ENCODE data around the gene SYT2.
"Not testable (repeated sequence)": the region's sequence is repeated elsewhere in the genome, so short reads cannot be mapped to it uniquely, and the experiment has no call there.

The SYT2 gene

GRCh38 chr1:202588503-202589189 lies 121.6 kb downstream of the SYT2 start:
- DNase-seq = no peak

DNA sequence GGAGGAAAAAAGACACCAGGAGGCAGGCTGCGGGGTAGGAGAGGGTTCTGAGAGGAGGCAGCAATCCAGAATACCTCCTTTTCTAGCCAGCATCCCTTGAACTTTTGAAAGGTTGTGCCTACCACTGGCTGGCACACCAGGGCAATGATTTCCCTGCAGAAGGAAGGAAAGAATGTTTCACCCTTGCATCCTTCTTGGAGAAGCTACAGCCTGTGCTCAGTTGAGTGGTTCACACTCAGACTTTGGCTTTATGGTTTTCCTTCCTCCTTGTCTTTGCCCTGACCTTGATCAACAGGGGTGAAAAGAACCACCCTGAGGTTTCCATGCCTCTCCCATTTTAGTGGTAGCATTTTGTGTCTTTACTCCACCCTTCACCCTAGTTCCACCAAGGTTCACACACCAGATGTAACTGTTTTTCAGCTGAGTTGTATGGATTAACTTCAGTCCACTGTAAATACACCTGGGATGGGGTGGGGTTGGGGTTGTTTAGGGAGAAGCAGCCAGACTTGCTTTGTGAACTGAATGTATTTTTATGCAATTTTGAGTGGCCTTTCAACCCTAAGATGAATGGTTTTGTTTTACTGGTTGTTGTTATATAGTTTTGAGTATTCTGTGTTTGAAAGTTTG lies 122.3 kb downstream of the SYT2 start:
- DNase-seq = no peak

DNA sequence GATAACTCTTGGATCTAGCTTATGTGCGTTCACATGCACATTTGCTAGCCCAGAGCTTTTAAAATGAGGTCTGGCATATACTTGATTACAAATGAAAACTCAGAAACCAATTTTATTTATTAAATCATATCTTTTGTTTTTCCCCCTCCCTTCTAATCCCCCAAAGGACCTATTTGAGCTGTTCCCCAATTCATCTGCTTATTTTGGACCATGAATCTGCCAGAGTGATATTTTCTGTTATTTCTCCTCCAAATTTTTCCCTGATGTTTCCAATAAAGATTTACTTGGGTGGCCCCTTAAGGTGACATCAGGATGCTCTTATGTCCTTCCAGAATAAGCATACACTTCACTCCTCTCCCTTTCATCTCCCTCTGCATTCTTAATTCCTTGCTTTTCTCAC lies 123.4 kb downstream of the SYT2 start:
- no peak for DNase-seq

DNA sequence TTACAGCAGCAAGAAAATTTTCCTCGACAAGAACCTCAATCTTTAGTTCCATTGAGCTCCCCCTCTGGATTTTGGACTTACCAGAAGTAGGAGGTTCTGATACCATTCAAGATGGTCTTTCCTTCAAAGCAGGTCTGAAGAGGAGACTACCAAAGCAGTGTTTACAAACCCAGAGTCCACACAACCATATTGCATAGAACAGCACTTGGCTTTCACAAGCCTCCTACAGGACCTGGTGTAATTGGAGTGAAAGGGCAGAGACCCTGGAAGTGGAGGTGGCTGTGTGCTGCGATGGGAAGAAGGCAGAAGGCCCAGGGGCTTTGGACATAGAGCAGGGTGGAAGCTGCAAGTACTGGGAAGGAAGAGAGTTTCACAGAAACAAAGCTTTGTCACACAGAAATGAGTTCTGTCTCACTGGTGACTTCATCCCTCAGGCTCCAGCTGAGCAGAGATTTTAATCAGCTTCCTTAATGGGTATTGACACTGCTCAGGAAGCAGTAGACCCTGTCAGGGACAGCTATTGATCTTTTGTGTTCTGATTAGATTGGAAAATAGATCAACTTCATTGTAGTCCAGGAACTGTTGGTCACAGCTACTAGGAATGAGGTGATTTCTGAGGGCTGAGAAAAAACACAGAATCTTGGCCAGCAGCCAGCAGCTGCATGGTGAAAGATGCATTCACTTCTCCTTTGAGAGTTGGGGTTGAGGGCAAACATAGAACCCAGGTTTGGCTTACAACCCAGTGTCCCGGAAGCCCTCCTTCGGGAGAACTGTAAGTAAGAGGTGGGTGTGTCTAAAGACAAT lies 124.0 kb downstream of the SYT2 start:
- DNase-seq = no peak

- DNase-seq = no peak
Observed at GRCh38 chr1:202585590-202585933, 124.7 kb downstream of the SYT2 start.

- no peak for DNase-seq
Observed at GRCh38 chr1:202584707-202585589, 125.3 kb downstream of the SYT2 start.

GRCh38 chr1:202582350-202582749 lies 127.9 kb downstream of the SYT2 start:
- DNase-seq = not testable (repeated sequence)

DNA sequence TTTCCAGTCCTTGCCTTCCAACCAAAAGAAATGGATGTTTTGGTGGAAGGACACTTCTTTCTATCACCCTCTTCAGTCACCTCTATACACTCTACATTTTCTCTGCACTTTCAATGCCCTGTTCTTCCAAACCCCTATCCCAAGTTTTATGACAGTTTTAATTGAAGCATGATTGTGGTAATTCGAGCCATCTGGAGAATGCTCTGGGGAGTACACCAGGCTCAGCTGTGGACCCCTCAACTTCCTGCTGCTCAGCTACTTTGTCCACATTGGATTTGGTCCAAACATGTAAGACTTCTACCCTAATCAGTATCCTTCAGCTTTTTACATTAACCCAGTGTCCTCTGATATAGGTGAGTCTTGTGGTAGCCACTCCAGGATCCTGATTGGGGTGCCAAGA lies 129.6 kb downstream of the SYT2 start:
- DNase-seq = no peak

DNA sequence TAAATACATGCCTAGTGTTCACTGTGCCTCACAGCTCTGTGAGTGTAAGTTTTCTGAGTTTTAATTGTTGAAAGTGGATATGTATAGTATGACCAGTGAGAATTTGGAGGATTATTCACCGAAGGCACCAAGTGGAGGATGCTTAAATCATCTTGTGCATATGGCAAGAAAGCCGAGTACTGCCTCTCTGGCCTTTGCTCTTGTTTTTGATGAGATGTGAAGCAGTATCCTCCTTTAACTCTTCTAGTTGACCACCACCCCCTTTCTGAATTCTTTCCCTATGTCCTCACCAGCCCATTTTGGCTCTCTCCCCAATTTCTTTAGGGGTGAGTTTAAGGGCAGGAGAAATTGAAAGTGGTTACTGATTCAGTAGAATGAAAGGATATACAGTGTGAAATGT lies 130.4 kb downstream of the SYT2 start:
- no peak for DNase-seq

DNA sequence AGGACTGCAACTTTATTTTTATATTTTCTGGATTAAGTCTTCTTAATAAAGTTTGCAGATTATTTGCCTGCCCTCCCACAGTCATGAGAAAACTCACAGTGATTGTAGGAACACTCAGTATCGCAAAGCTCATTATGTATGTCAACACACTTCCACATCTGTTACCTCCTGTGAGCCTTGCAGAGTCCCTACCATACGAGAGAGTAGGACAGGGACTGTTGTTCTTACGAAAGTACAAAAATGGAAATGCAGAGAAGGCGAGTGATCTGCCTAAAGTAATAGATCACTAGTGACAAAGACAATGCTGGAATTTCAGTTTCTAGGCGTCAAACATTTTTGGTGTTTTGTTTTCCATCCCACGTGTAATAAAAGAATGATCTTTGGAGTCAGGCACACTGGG lies 131.7 kb downstream of the SYT2 start:
- no peak for DNase-seq

GRCh38 chr1:202578001-202578504 lies 132.2 kb downstream of the SYT2 start:
- no peak for DNase-seq

DNA sequence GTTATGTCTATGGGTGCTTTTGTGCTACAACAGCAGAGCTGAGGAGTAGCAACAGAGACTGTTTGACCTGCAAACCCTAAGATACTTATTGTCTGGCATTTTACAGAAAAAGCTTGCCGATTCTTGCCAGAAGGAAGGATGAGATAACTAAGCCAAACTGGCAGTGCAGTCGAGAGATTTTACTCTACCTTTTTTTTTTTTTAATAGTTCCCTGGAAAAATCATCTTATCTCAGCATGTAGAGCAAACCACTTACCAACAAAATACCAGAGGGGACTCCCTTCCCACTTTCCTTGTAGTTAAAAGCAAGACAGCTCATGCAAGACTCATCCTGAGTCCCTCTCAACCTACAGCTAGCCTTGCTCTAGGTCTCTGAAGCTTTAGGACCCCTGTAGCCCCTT lies 132.9 kb downstream of the SYT2 start:
- DNase-seq = no peak

DNA sequence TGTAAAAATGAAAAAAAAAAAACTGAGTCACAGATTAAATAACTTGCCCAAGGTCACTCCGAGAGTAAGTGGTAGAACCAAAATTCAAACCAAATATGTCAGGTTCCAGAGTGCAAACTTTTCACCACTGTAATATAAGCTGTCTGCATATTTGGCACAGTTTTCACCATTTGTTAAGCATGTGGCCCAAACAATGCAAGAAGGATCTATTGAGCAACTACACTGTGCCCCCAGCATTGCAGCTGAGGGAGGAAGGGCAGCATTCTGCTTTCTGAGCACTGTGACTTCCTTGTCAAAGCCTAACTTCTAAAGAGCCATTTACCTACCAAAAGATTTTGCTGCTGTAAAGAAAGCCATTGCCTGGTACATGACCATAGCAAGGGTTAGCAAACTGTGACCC lies 133.4 kb downstream of the SYT2 start:
- no peak for DNase-seq

GRCh38 chr1:202575918-202576653 lies 134.2 kb downstream of the SYT2 start:
- DNase-seq = no peak

DNA sequence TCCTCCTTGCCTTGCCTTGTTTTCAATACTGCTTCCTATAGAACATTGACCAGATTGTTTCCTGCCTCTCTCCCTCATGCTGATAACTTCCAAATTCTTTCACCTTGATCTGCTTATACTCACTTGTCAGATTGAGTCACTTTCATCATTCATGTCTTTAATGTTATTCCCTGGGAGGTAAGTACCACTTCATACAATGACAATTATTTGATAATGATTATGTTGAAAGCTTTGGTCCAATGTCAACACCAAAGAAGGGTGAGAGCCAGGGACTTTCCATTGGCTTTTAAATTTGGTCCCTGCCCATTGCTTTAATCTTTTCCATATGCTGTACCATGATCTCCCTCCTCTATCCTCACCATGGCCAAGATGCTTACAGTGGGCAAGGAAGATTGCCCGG lies 137.4 kb downstream of the SYT2 start:
- no peak for DNase-seq

DNA sequence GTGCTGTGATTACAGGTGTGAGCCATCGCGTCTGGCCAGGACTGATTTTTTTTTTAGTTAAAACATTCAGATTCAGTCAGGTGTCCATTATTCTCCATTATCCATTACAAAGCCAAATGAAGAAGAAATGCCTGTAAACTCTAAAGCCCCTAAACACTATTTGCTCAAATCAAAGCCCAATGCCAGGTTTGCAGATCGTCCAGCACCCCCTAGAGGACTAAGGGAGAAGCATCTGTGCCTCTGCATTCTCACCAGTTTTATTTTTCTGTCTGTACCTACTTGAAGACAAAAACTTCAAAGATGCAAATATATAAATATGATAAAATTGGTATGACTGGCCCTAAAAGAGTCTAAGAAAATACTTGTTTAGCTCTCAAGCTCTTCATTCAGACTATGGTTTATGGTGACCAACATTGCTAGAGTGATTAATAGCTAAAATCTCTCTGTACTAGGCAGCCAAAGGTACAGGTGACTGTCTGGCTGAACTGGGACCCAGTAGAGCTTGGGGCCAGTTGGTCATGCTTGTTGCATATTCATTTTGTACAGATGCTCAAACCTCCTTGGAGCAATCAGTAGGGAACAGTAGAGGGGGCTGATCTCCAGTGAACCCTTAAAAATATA lies 138.4 kb downstream of the SYT2 start:
- no peak for DNase-seq

GRCh38 chr1:202569393-202570322 lies 140.6 kb downstream of the SYT2 start:
- DNase-seq = no peak

DNA sequence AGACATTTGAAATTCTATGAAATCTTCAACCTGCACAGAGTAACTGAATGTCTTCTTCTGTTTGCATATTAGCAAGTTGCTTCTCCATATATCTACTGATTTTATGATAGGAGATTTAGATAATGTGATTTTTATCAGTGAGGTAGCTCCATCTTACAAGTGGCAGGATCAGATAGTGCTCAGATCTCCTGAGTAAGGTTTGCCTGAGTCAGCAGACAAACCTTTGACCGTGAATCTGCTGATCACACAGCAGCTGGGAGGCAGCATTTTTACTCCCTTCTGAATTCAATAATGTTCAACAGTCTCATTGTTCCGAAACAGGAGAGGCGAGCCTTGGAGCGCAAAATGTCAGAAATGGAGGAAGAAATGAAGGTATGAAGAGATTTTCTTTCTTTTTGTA lies 141.4 kb downstream of the SYT2 start:
- DNase-seq = no peak

DNA sequence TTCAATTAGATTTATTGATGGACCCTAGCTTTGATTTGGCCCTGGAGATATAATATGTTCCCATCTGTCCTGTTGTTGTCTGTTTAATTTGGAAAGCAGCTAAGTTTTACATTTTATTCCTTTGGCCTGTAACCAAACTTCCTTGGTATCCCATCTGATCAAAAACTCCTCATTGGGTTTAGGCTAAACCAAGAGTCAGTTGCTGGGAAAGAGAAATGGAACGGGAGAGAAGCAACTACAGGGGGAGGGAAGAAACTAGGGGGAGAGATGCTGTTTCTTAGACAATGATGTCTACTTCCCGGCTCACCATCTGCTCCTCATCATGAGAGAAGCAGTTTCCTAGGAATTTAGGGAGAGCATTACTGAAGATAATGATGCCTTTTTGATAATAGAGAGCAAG lies 141.8 kb downstream of the SYT2 start:
- DNase-seq = no peak

- DNase-seq = no peak
Observed at GRCh38 chr1:202567738-202568137, 142.5 kb downstream of the SYT2 start.
